Stimulated activated CD8-positive, alpha-beta memory T cell treated with anti-CD3 and anti-CD28 coated beads, Interleukin-15, amount 100 ng/mL, for 4 hours (primary cell): ENCODE results near the gene ARRDC5.
"Not testable (repeated sequence)": the region's sequence is repeated elsewhere in the genome, so short reads cannot be mapped to it uniquely, and the experiment has no call there.

Experiments
- DNase-seq, 2 donors: peaks; one replicate each; pipeline ENCODE4 v3.0.0-alpha.2; 2020; ENCODE audit warnings: low read depth in 2 of 2

The ARRDC5 gene

GRCh38 chr19:4870025-4870700, 32.5 kb downstream of the ARRDC5 start:
- no peak for DNase-seq

GRCh38 chr19:4868286-4868834, 34.3 kb downstream of the ARRDC5 start:
- DNase-seq = no peak

GRCh38 chr19:4867534-4868285, 35.0 kb downstream of the ARRDC5 start, which contains the start of gene PLIN3:
TSS of gene PLIN3 (minus strand) at chr19:4867667. CDS start at chr19:4861394, 6,273 bp downstream.
- DNase-seq = peak; percentile 75 to 79

- DNase-seq = peak; percentile 37 to 50
These were observed 35.9 kb downstream of the ARRDC5 start for GRCh38 chr19:4866595-4867424.

- no peak for DNase-seq
These were observed 41.5 kb downstream of the ARRDC5 start for GRCh38 chr19:4861147-4861546.

- DNase-seq = no peak
These were observed 43.0 kb downstream of the ARRDC5 start for GRCh38 chr19:4859697-4860096.

- not testable (repeated sequence) for DNase-seq
These were observed 46.2 kb downstream of the ARRDC5 start for GRCh38 chr19:4856468-4856867.

GRCh38 chr19:4853506-4853905, 49.2 kb downstream of the ARRDC5 start:
- not testable (repeated sequence) for DNase-seq

GRCh38 chr19:4852484-4852883, 50.2 kb downstream of the ARRDC5 start:
- DNase-seq = no peak

- peak; percentile 49 to 51 for DNase-seq
These were observed 51.0 kb downstream of the ARRDC5 start for GRCh38 chr19:4851551-4852290.

GRCh38 chr19:4849019-4849418, 53.7 kb downstream of the ARRDC5 start:
- DNase-seq = no peak

GRCh38 chr19:4847190-4847973, 55.3 kb downstream of the ARRDC5 start:
- no peak for DNase-seq

GRCh38 chr19:4845975-4846374, 56.7 kb downstream of the ARRDC5 start:
- DNase-seq = not testable (repeated sequence)

GRCh38 chr19:4844348-4845179, 58.1 kb downstream of the ARRDC5 start:
- DNase-seq = no peak

- DNase-seq = no peak
These were observed 59.1 kb downstream of the ARRDC5 start for GRCh38 chr19:4843647-4843965.
